Right lobe of liver (tissue), 4 donors: ENCODE results near the gene TBC1D25.

ENCODE experiments used
- CTCF ChIP-seq, 4 donors: fragments of 200-600 bp in 3 of 4; fragments of 450-650 bp in 1 of 4; IDR thresholded peaks; one replicate each; pipeline versions ENCODE4 v1.5.1 to v1.8.0; 2016 to 2022; ENCODE audit warnings: antibody characterized with exemption in 4 of 4, mild to moderate bottlenecking in 2 of 4
- POLR2A ChIP-seq: fragments of 450-650 bp; IDR thresholded peaks from one replicate; pipeline ENCODE4 v1.6.1; 2017; ENCODE audit warnings: antibody characterized with exemption, mild to moderate bottlenecking
- donor health status: DM: no; HTN: no; CAD: no.
- donor health status: DM: no; HTN: no; CAD: no.
- donor health status: DM: no; HTN: yes; CAD: no.

- TF ChIP-seq CTCF (IDR thresholded peaks at IDR 0.05) (no peak), POLR2A (no peak)
Observed at GRCh38 chrX:48611703-48612102, 72.2 kb downstream of the TBC1D25 start.
